OCI-LY3 (cell line): ENCODE measurements around the gene ELMO1.
"Not testable (repeated sequence)": the region's sequence is repeated elsewhere in the genome, so short reads cannot be mapped to it uniquely, and the experiment has no call there.

Experiments used
- H2AFZ ChIP-seq: fragments of 200-600, 300-600 bp; shearing (Covaris generic); 2 replicates; pipeline ENCODE4 v1.6.0; 2014; ENCODE audit warnings: antibody characterized with exemption, low read depth, low read length
- H3K27ac ChIP-seq: fragments of 200-600, 300-600 bp; sonication (generic); 2 replicates; pipeline ENCODE4 v1.5.1; 2014; ENCODE audit warnings: mild to moderate bottlenecking, low read length, moderate library complexity, mixed read lengths
- H3K27me3 ChIP-seq: fragments of 200-600, 300-600 bp; sonication (generic); 2 replicates; pipeline ENCODE4 v1.6.1; 2014; ENCODE audit warnings: low read depth, low read length, mixed read lengths
- H3K36me3 ChIP-seq: fragments of 200-600, 300-600 bp; sonication (generic); replicated peaks from 2 replicates; pipeline ENCODE3; 2014; ENCODE audit warnings: low read depth, low read length, mixed read lengths
- H3K4me1 ChIP-seq: fragments of 300-600, 200-600 bp; sonication (generic); 2 replicates; pipeline ENCODE4 v1.6.1; 2014; ENCODE audit warnings: low read length, mixed read lengths
- H3K4me2 ChIP-seq: fragments of 200-600, 300-600 bp; sonication (generic); 2 replicates; pipeline ENCODE4 v1.6.1; 2014; ENCODE audit warnings: low read length, mixed read lengths
- H3K4me3 ChIP-seq: fragments of 300-600, 200-600 bp; sonication (generic); 2 replicates; pipeline ENCODE4 v1.5.1; 2014; ENCODE audit warnings: antibody characterized with exemption, mild to moderate bottlenecking, low read length, moderate library complexity
- H3K79me2 ChIP-seq: fragments of 300-600, 200-600 bp; shearing (Covaris generic); 2 replicates; pipeline ENCODE4 v1.6.1; 2014; ENCODE audit warnings: mild to moderate bottlenecking, low read length, mixed read lengths
- H3K9ac ChIP-seq: fragments of 300-600, 200-600 bp; shearing (Covaris generic); 2 replicates; pipeline ENCODE4 v1.6.0; 2014; ENCODE audit warnings: mild to moderate bottlenecking, low read length, moderate library complexity
- H3K9me3 ChIP-seq: fragments of 200-600, 300-600 bp; shearing (Covaris generic); 2 replicates; pipeline ENCODE4 v1.6.1; 2014; ENCODE audit warnings: low read length, mixed read lengths; ENCODE audit not compliant: insufficient read depth
- H4K20me1 ChIP-seq: fragments of 200-600, 300-600 bp; sonication (generic); 2 replicates; pipeline ENCODE4 v1.6.1; 2016; ENCODE audit warnings: low read length, mixed read lengths; ENCODE audit not compliant: insufficient read depth
- EZH2phosphoT487 ChIP-seq: fragments of 200-600 bp; shearing (Covaris generic); IDR thresholded peaks from 2 replicates; pipeline ENCODE4 v1.6.1; 2018; ENCODE audit warnings: antibody characterized with exemption, mixed run types, low read depth
- TF ChIP-seq, protein P1 (sequence below): fragments of 200-600, 300-600 bp; sonication (generic); IDR thresholded peaks from 2 replicates; pipeline ENCODE4 v1.5.1; 2014; ENCODE audit warnings: antibody characterized with exemption, low read length, low read depth

The ELMO1 gene

DNA sequence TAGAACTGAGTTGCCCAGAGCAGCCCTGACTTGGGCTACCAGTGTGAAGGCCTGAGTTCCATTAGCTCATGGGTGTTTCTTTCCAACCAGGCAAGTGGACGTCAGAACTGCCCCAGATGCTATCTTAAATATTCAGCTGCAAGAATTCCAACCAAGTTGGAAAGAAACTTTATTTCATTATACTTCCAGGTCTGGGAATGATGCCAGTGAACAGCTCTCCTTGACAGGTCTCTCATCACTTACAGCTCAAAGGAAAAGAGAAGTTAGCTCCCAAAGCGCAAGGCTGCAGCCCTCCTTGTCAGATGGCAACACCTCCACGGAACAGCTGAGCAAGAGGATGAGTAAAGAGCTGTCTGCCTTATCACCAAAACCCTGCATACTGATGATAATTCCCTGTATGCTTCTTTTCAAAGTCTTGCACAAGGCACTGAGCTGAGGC lies 468.8 kb downstream of the ELMO1 start:
- TF ChIP-seq, protein P1, sequence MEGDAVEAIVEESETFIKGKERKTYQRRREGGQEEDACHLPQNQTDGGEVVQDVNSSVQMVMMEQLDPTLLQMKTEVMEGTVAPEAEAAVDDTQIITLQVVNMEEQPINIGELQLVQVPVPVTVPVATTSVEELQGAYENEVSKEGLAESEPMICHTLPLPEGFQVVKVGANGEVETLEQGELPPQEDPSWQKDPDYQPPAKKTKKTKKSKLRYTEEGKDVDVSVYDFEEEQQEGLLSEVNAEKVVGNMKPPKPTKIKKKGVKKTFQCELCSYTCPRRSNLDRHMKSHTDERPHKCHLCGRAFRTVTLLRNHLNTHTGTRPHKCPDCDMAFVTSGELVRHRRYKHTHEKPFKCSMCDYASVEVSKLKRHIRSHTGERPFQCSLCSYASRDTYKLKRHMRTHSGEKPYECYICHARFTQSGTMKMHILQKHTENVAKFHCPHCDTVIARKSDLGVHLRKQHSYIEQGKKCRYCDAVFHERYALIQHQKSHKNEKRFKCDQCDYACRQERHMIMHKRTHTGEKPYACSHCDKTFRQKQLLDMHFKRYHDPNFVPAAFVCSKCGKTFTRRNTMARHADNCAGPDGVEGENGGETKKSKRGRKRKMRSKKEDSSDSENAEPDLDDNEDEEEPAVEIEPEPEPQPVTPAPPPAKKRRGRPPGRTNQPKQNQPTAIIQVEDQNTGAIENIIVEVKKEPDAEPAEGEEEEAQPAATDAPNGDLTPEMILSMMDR, result no peak
- TF ChIP-seq EZH2phosphoT487, result no peak
- H3K79me2 ChIP-seq, result peaks cover 36% of the 10 kb centered on the region
- H3K9ac ChIP-seq, result no peak overlapping the region
- H3K4me1 ChIP-seq, result no peaks in the 10 kb centered on the region
- H3K27ac ChIP-seq, result no peak overlapping the region
- H3K9me3 ChIP-seq, result no peaks in the 10 kb centered on the region
- no peaks in the 10 kb centered on the region for H3K27me3 ChIP-seq
- no peak overlapping the region for H2AFZ ChIP-seq
- H3K4me2 ChIP-seq, result no peak overlapping the region
- H3K36me3 ChIP-seq, result peaks cover 11% of the 10 kb centered on the region
- H3K4me3 ChIP-seq, result no peak overlapping the region
- H4K20me1 ChIP-seq, result peaks cover 67% of the 10 kb centered on the region

DNA sequence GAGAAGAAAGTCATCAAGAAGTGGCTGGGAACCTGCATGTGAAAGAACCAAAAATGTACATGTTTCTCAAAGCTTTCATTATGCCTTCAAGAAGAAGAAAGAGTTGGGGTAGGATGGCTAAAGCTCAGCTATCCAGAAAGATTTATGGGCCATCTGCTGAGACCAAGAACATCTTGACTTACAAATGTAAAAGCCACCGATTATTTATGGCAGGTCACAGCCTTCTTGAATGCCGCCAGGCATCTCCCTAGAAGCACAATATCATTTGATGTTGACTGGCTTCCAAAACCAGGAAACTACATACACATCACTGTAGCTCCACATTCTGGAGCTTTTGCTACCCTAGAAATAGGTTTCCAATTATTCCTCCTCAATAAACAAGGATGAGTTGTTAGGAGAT lies 470.2 kb downstream of the ELMO1 start:
- H3K4me3 ChIP-seq, result no peak overlapping the region
- peaks cover 30% of the 10 kb centered on the region for H3K79me2 ChIP-seq
- no peaks in the 10 kb centered on the region for H3K4me1 ChIP-seq
- no peak overlapping the region for H3K4me2 ChIP-seq
- H4K20me1 ChIP-seq, result peaks cover 53% of the 10 kb centered on the region
- H3K36me3 ChIP-seq, result peaks cover 11% of the 10 kb centered on the region
- no peaks in the 10 kb centered on the region for H3K27me3 ChIP-seq
- H2AFZ ChIP-seq, result no peak overlapping the region
- TF ChIP-seq, protein P1, result no peak
- no peak for TF ChIP-seq EZH2phosphoT487
- no peak overlapping the region for H3K9ac ChIP-seq
- no peaks in the 10 kb centered on the region for H3K9me3 ChIP-seq
- H3K27ac ChIP-seq, result no peak overlapping the region

DNA sequence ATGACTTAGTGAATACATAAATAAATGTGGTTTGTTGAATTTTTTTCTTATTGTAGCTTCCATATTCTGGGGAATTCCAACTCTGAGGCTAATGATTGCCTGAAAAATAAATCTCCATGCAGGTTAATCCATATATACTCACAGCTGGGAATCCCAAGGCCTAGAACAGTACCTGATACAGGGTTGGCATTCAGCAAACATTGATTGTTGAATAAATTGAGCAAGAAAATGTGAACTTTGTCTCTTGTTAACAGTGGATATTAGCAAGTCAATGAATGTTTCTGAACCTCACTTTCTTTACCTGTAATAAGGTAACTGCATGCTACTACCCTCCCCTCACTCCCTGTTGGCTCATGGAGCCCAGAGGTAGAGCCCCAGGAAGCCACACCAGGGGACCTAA lies 470.8 kb downstream of the ELMO1 start:
- TF ChIP-seq, protein P1, result no peak
- no peak for TF ChIP-seq EZH2phosphoT487
- H3K4me1 ChIP-seq, result no peaks in the 10 kb centered on the region
- H3K27ac ChIP-seq, result no peak overlapping the region
- H3K9ac ChIP-seq, result no peak overlapping the region
- H2AFZ ChIP-seq, result no peak overlapping the region
- peaks cover 11% of the 10 kb centered on the region for H3K36me3 ChIP-seq
- H3K4me2 ChIP-seq, result no peak overlapping the region
- peaks cover 24% of the 10 kb centered on the region for H3K79me2 ChIP-seq
- H3K4me3 ChIP-seq, result no peak overlapping the region
- H4K20me1 ChIP-seq, result peaks cover 52% of the 10 kb centered on the region
- no peaks in the 10 kb centered on the region for H3K9me3 ChIP-seq
- H3K27me3 ChIP-seq, result no peaks in the 10 kb centered on the region

DNA sequence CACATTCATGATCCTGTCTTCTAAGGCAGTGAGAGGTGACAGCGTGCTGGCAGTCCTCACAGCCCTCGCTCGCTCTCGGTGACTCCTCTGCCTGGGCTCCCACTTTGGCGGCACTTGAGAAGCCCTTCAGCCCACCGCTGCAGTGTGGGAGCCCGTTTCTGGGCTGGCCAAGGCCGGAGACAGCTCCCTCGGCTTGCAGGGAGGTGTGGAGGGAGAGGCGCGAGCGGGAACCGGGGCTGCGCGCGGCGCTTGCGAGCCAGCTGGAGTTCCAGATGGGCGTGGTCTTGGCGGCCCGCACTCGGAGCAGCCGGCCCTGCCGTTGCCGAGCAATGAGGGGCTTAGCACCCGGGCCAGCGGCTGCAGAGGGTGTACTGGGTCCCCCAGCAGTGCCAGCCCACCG lies 475.1 kb downstream of the ELMO1 start:
- H3K9me3 ChIP-seq, H3K4me2 ChIP-seq, H3K9ac ChIP-seq, H3K4me3 ChIP-seq, H3K27ac ChIP-seq, H3K27me3 ChIP-seq, H3K36me3 ChIP-seq, H2AFZ ChIP-seq, H3K4me1 ChIP-seq: not testable (repeated sequence)
- Histone ChIP-seq H3K79me2 (peaks cover 12% of the 10 kb centered on the region; the same call in 1 of the 2 replicates), H4K20me1 (peaks cover 30% of the 10 kb centered on the region)

DNA sequence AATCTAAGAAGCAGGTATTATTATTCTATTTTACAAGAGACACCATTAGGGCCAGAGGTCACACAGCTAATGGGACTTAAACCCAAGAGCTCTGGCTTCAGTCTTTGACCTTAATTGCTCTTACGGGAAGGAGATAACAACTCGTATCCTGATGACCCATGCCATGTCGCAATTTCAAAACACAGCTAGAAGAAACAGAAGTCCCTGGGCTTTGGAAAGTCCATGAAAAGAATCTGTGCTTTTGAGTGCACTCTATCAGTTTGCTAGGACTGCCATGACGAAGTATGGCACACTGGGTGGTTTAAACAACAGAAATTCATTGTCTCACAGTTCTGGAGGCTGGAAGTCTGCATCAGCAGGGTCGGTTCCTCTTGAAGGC lies 476.5 kb downstream of the ELMO1 start:
- Histone ChIP-seq H3K27ac (no peak overlapping the region), H3K4me2 (no peak overlapping the region), H3K4me3 (no peak overlapping the region), H3K27me3 (no peaks in the 10 kb centered on the region), H3K9ac (no peak overlapping the region), H3K36me3 (peaks cover 2% of the 10 kb centered on the region), H3K79me2 (peaks cover 12% of the 10 kb centered on the region; the same call in 1 of the 2 replicates), H3K4me1 (no peaks in the 10 kb centered on the region), H4K20me1 (peaks cover 32% of the 10 kb centered on the region), H3K9me3 (no peaks in the 10 kb centered on the region), H2AFZ (no peak overlapping the region)
- TF ChIP-seq, protein P1, result no peak
- TF ChIP-seq EZH2phosphoT487, result no peak
